ENCODE measurements around the gene ZNF331.

ZNF331 gene

DNA sequence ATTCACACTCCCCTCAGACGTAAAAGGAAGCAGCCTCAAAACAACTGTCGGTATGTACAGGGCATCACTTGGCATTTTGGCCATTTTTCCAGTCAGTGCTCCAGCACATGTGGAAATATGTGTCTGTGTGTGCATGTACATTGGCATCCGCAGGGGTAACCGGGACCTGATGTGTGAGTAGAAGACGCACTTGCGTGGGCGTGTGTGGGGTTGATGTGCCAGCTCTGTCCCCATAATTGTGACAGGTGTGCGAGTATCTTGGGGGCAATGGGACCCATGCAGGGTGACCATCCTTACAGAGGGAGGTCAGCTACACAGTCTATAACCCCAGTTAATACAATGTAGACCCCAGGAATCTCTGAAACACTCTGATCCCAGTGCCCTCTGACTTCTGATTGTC is 7.3 kb upstream of the ZNF331 start:
- DNase-seq (no peak), ATAC-seq (ENCODE audit: insufficient read depth, low read depth) (no peak)
- no peaks in the 10 kb centered on the region for H4K20me1 ChIP-seq (ENCODE audit: insufficient read depth, low read length)
- no peak overlapping the region for H3K4me3 ChIP-seq (ENCODE audit: low read depth in 1 of 2, low read length in 2 of 2)
- H3K4me1 ChIP-seq (ENCODE audit: insufficient read depth, low read length), result no peaks in the 10 kb centered on the region
- peaks cover 36% of the 10 kb centered on the region for H3K36me3 ChIP-seq (ENCODE audit: insufficient read depth, low read length)
- H3K9ac ChIP-seq (ENCODE audit: low read depth, low read length), result no peak overlapping the region
- no peak overlapping the region for H3K4me2 ChIP-seq (ENCODE audit: insufficient read depth, low read length)
- H3K27ac ChIP-seq (ENCODE audit: low read length), result no peak overlapping the region
- H2AFZ ChIP-seq (ENCODE audit: low read depth, low read length), result no peak overlapping the region
- peaks cover 1% of the 10 kb centered on the region for H3K9me3 ChIP-seq (ENCODE audit: insufficient read depth, low read length, severe bottlenecking)
- H3K27me3 ChIP-seq (ENCODE audit: insufficient read depth, low read length, poor library complexity), result no peaks in the 10 kb centered on the region
- H3K79me2 ChIP-seq (ENCODE audit: insufficient read depth, low read length), result peaks cover 6% of the 10 kb centered on the region; the same call in 1 of the 2 replicates
- TF ChIP-seq, protein P1, sequence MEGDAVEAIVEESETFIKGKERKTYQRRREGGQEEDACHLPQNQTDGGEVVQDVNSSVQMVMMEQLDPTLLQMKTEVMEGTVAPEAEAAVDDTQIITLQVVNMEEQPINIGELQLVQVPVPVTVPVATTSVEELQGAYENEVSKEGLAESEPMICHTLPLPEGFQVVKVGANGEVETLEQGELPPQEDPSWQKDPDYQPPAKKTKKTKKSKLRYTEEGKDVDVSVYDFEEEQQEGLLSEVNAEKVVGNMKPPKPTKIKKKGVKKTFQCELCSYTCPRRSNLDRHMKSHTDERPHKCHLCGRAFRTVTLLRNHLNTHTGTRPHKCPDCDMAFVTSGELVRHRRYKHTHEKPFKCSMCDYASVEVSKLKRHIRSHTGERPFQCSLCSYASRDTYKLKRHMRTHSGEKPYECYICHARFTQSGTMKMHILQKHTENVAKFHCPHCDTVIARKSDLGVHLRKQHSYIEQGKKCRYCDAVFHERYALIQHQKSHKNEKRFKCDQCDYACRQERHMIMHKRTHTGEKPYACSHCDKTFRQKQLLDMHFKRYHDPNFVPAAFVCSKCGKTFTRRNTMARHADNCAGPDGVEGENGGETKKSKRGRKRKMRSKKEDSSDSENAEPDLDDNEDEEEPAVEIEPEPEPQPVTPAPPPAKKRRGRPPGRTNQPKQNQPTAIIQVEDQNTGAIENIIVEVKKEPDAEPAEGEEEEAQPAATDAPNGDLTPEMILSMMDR (IDR thresholded peaks at IDR 0.05; ENCODE audit: borderline replicate concordance, extremely low read depth, low read length, poor library complexity, severe bottlenecking), result no peak
- TF ChIP-seq EZH2 (IDR thresholded peaks at IDR 0.05; ENCODE audit: borderline replicate concordance, low read depth, low read length, severe bottlenecking), result no peak

GRCh38 chr19:53531457-53531856 is 6.5 kb upstream of the ZNF331 start:
- no peaks in the 10 kb centered on the region for H3K79me2 ChIP-seq (ENCODE audit: insufficient read depth, low read length)
- ATAC-seq (ENCODE audit: insufficient read depth, low read depth), result no peak

GRCh38 chr19:53532362-53532761 is 5.6 kb upstream of the ZNF331 start:
- ATAC-seq (ENCODE audit: insufficient read depth, low read depth) (no peak), DNase-seq (no peak)
- peaks cover 27% of the 10 kb centered on the region for H3K36me3 ChIP-seq (ENCODE audit: insufficient read depth, low read length)

More at GRCh38 chr19:53531457-53531856, 6.5 kb upstream of the ZNF331 start:
- H3K4me2 ChIP-seq (ENCODE audit: insufficient read depth, low read length), result no peak overlapping the region
- H2AFZ ChIP-seq (ENCODE audit: low read depth, low read length), result no peak overlapping the region
- no peaks in the 10 kb centered on the region for H3K9me3 ChIP-seq (ENCODE audit: insufficient read depth, low read length, severe bottlenecking)
- no peaks in the 10 kb centered on the region for H3K27me3 ChIP-seq (ENCODE audit: insufficient read depth, low read length, poor library complexity)
- no peak overlapping the region for H3K4me3 ChIP-seq (ENCODE audit: low read depth in 1 of 2, low read length in 2 of 2)
- H3K27ac ChIP-seq (ENCODE audit: low read length), result no peak overlapping the region
- peaks cover 30% of the 10 kb centered on the region for H3K36me3 ChIP-seq (ENCODE audit: insufficient read depth, low read length)
- no peak overlapping the region for H3K9ac ChIP-seq (ENCODE audit: low read depth, low read length)
- H3K4me1 ChIP-seq (ENCODE audit: insufficient read depth, low read length), result no peaks in the 10 kb centered on the region
- DNase-seq, result no peak
- TF ChIP-seq, protein P1 (IDR thresholded peaks at IDR 0.05; ENCODE audit: borderline replicate concordance, extremely low read depth, low read length, poor library complexity, severe bottlenecking), result no peak
- TF ChIP-seq EZH2 (IDR thresholded peaks at IDR 0.05; ENCODE audit: borderline replicate concordance, low read depth, low read length, severe bottlenecking), result no peak
- no peaks in the 10 kb centered on the region for H4K20me1 ChIP-seq (ENCODE audit: insufficient read depth, low read length)

More at GRCh38 chr19:53532362-53532761, 5.6 kb upstream of the ZNF331 start:
- TF ChIP-seq EZH2 (IDR thresholded peaks at IDR 0.05; ENCODE audit: borderline replicate concordance, low read depth, low read length, severe bottlenecking), result no peak
- TF ChIP-seq, protein P1 (IDR thresholded peaks at IDR 0.05; ENCODE audit: borderline replicate concordance, extremely low read depth, low read length, poor library complexity, severe bottlenecking), result no peak
- no peaks in the 10 kb centered on the region for H3K27me3 ChIP-seq (ENCODE audit: insufficient read depth, low read length, poor library complexity)
- no peak overlapping the region for H3K4me2 ChIP-seq (ENCODE audit: insufficient read depth, low read length)
- H3K9me3 ChIP-seq (ENCODE audit: insufficient read depth, low read length, severe bottlenecking), result no peaks in the 10 kb centered on the region
- no peaks in the 10 kb centered on the region for H4K20me1 ChIP-seq (ENCODE audit: insufficient read depth, low read length)
- H3K79me2 ChIP-seq (ENCODE audit: insufficient read depth, low read length), result no peaks in the 10 kb centered on the region
- H2AFZ ChIP-seq (ENCODE audit: low read depth, low read length), result no peak overlapping the region
- no peak overlapping the region for H3K9ac ChIP-seq (ENCODE audit: low read depth, low read length)
- H3K4me1 ChIP-seq (ENCODE audit: insufficient read depth, low read length), result peaks cover 7% of the 10 kb centered on the region
- H3K4me3 ChIP-seq (ENCODE audit: low read depth in 1 of 2, low read length in 2 of 2), result no peak overlapping the region
- H3K27ac ChIP-seq (ENCODE audit: low read length), result no peak overlapping the region
